GM12878 (cell line): ENCODE measurements around the gene ADAP1. TPM values are rescaled to one million over a fixed set of nuclear protein-coding genes. Genes with fewer than 3 reads are reported as not detected.

Experiments
- ATAC-seq: fragments of 200-7000 bp; cut with Tn5 transposase; 3 replicates; pipeline ENCODE4 v1.9.1; 2020; ENCODE audit warnings: mild to moderate bottlenecking, moderate library complexity
- BruUV-seq: library from RNA; stranded (reverse); fragments of 400-500 nt; replicated peaks from 2 replicates; lab custom pipeline; 2021; lab: Mats Ljungman, UMichigan
- CTCF ChIA-PET: fragments of 300-600 bp; sonication (Branson Sonifier 250); formaldehyde crosslinking; extraction: SDS; loops from one replicate; lab custom pipeline; 2021; ENCODE audit warnings: inconsistent platforms; lab: Yijun Ruan, JAX
- POLR2A ChIA-PET: fragments of 350-600 bp; formaldehyde crosslinking; extraction: SDS; loops from one replicate; lab custom pipeline; 2021; ENCODE audit warnings: inconsistent platforms; lab: Charles Lee
- RAD21 ChIA-PET: fragments of 300-600 bp; sonication (Branson Sonifier 250); formaldehyde crosslinking; loops from one replicate; lab custom pipeline; 2023; ENCODE audit warnings: antibody characterized with exemption; ENCODE audit not compliant: unreplicated experiment; lab: Charles Lee
- SMC1A ChIA-PET: fragments of 300-600 bp; sonication (Branson Sonifier 250); formaldehyde crosslinking; loops from one replicate; lab custom pipeline; 2023; ENCODE audit not compliant: unreplicated experiment, uncharacterized antibody; lab: Charles Lee
- DNase-seq: peaks from one replicate; pipeline ENCODE4 v3.0.0-alpha.2; 2011; ENCODE audit warnings: low read depth, low spot score
- FAIRE-seq: peaks from 3 replicates; lab custom pipeline; 2011; peaks lifted over from hg19 to GRCh38; lab: Jason Lieb, UNC
- H2AFZ ChIP-seq: 2 replicates; pipeline ENCODE4 v1.6.0; 2011; ENCODE audit warnings: low read depth, low read length, control low read depth; ENCODE audit not compliant: control insufficient read depth
- H3K27ac ChIP-seq: 2 replicates; pipeline ENCODE4 v1.5.1; 2011; ENCODE audit warnings: control low read depth; ENCODE audit not compliant: control insufficient read depth, insufficient read depth
- H3K27me3 ChIP-seq, 2 experiments: replicated peaks in 1 of 2; 2 replicates each; pipeline versions ENCODE4 v1.6.0 to v1.6.1; 2011; ENCODE audit warnings: low read length in 1 of 2; ENCODE audit not compliant: control insufficient read depth in 2 of 2, insufficient read depth in 2 of 2
- H3K36me3 ChIP-seq, 2 experiments: 2 replicates each; pipeline ENCODE4 v1.5.1; 2011; ENCODE audit warnings: low read length in 1 of 2; ENCODE audit not compliant: control insufficient read depth in 2 of 2, insufficient read depth in 2 of 2
- H3K4me1 ChIP-seq: 2 replicates; pipeline ENCODE4 v1.6.1; 2011; ENCODE audit warnings: mild to moderate bottlenecking, low read length, moderate library complexity, mixed read lengths; ENCODE audit not compliant: control insufficient read depth, insufficient read depth
- H3K4me2 ChIP-seq: 2 replicates; pipeline ENCODE4 v1.6.0; 2011; ENCODE audit warnings: control low read depth; ENCODE audit not compliant: control insufficient read depth, insufficient read depth
- H3K4me3 ChIP-seq: fragments of 200-600 bp; sonication (generic); 2 replicates; pipeline ENCODE4 v1.5.1; 2016
- H3K79me2 ChIP-seq: 2 replicates; pipeline ENCODE4 v1.6.0; 2011; ENCODE audit warnings: low read length; ENCODE audit not compliant: control insufficient read depth, insufficient read depth
- H3K9ac ChIP-seq: 2 replicates; pipeline ENCODE4 v1.8.0; 2011; ENCODE audit warnings: low read length, control low read depth, mixed read lengths; ENCODE audit not compliant: control insufficient read depth, insufficient read depth
- H3K9me3 ChIP-seq: replicated peaks from 3 replicates; pipeline ENCODE4 v1.5.1; 2011; ENCODE audit warnings: mild to moderate bottlenecking, low read length; ENCODE audit not compliant: control insufficient read depth, insufficient read depth
- H4K20me1 ChIP-seq: 2 replicates; pipeline ENCODE4 v1.6.0; 2011; ENCODE audit not compliant: control insufficient read depth, insufficient read depth
- CBX5 ChIP-seq: sonication (generic); IDR thresholded peaks from 2 replicates; pipeline ENCODE4 v1.6.1; 2016; ENCODE audit warnings: low read depth, moderate library complexity, mild to moderate bottlenecking, inconsistent platforms
- GATAD2B ChIP-seq: fragments of 450-650 bp; conservative IDR thresholded peaks from 2 replicates; pipeline ENCODE4 v1.6.1; 2017; ENCODE audit warnings: low read depth, mild to moderate bottlenecking, moderate library complexity
- IKZF1 ChIP-seq: fragments of 450-650 bp; conservative IDR thresholded peaks from 2 replicates; pipeline ENCODE4 v1.6.1; 2017; ENCODE audit warnings: antibody characterized with exemption, mild to moderate bottlenecking
- KAT2A ChIP-seq: conservative IDR thresholded peaks from 2 replicates; pipeline ENCODE4 v1.6.1; 2011; ENCODE audit warnings: low read depth, low read length; ENCODE audit not compliant: control insufficient read depth
- PAX5 ChIP-seq: IDR thresholded peaks from 2 replicates; pipeline ENCODE4 v1.6.1; 2011; ENCODE audit warnings: low read depth, low read length, borderline replicate concordance
- POLR2A ChIP-seq: IDR thresholded peaks from 2 replicates; pipeline ENCODE4 v1.6.1; 2011; ENCODE audit warnings: low read depth, mild to moderate bottlenecking, low read length
- POLR2AphosphoS2 ChIP-seq: IDR thresholded peaks from 2 replicates; pipeline ENCODE4 v1.6.1; 2011; ENCODE audit warnings: low read depth, mild to moderate bottlenecking, low read length, improper control_type of control experiment, moderate library complexity
- POLR2AphosphoS5 ChIP-seq: IDR thresholded peaks from 2 replicates; pipeline ENCODE4 v1.6.1; 2011; ENCODE audit warnings: mild to moderate bottlenecking, low read length, inconsistent platforms
- SIN3A ChIP-seq: IDR thresholded peaks from 2 replicates; pipeline ENCODE4 v1.6.1; 2012; ENCODE audit warnings: low read depth, low read length, improper control_type of control experiment
- SMAD1 ChIP-seq: fragments of 450-650 bp; IDR thresholded peaks from 2 replicates; pipeline ENCODE4 v1.6.1; 2018; ENCODE audit warnings: mild to moderate bottlenecking, low read depth; ENCODE audit not compliant: partially characterized antibody
- SREBF1 ChIP-seq: IDR thresholded peaks from 2 replicates; pipeline ENCODE4 v1.6.1; 2012; ENCODE audit warnings: mild to moderate bottlenecking, low read length
- STAT3 ChIP-seq: IDR thresholded peaks from 2 replicates; pipeline ENCODE4 v1.6.1; 2011; ENCODE audit warnings: low read depth, low read length, improper control_type of control experiment
- TBL1XR1 ChIP-seq: IDR thresholded peaks from 2 replicates; pipeline ENCODE4 v1.6.1; 2012; ENCODE audit warnings: low read depth, low read length, improper control_type of control experiment
- TCF3 ChIP-seq: IDR thresholded peaks from 2 replicates; pipeline ENCODE4 v1.6.1; 2012; ENCODE audit warnings: low read depth, mild to moderate bottlenecking, low read length, borderline replicate concordance; ENCODE audit not compliant: insufficient read depth
- ZBED1 ChIP-seq: IDR thresholded peaks from 2 replicates; pipeline ENCODE4 v1.6.1; 2016; ENCODE audit warnings: borderline replicate concordance
- WGBS: methylation state at CpG from one replicate; pipeline ENCODE4 v1.1.6; 2016; ENCODE audit warnings: low lambda C conversion rate; ENCODE audit not compliant: insufficient replicate concordance, insufficient coverage; ENCODE audit errors: missing lambda C conversion rate; 5-methylcytosine and 5-hydroxymethylcytosine counted together
- in situ Hi-C: fragments of 300-500 bp; cut with MboI; formaldehyde crosslinking; loops from 9 replicates; pipeline ENCODE4 v1.14.3; 2018; ENCODE audit warnings: mixed read lengths
- intact Hi-C: fragments of 100-400 bp; cut with micrococcal nuclease; formaldehyde crosslinking; loops from one replicate; pipeline ENCODE4 v1.14.2; 2022; ENCODE audit not compliant: unreplicated experiment
- polyA plus RNA-seq, 11 experiments: library from polyadenylated mRNA; depleted of rRNA in 4 of 11; unstranded in 6 of 11; stranded (reverse) in 5 of 11; fragments of >200 nt; fragmentation: Nextera tagmentation in 4 of 11; fragmentation: Illumina TruSeq in 1 of 11; extraction: Ambion mirVana in 4 of 11; extraction: Trizol in 1 of 11; gene quantifications; 1 replicate in 1 of 11; 2 replicates in 10 of 11; pipeline versions ENCODE4 v1.2.1 to v1.2.3, GENCODE V29; 2011 to 2016; ENCODE audit warnings: inconsistent platforms in 2 of 11, missing spikeins in 2 of 11, low read depth in 1 of 11
- total RNA-seq, 4 experiments: library from RNA; depleted of rRNA in 3 of 4; stranded (reverse); fragments of >200 nt in 3 of 4; fragmentation: Illumina TruSeq in 1 of 4; extraction: Trizol in 1 of 4; gene quantifications; 2 replicates each; pipeline versions ENCODE4 v1.2.1 to v1.2.3, GENCODE V29; 2013 to 2021
- TF ChIP-seq, protein P1 (sequence below): IDR thresholded peaks from 2 replicates; pipeline ENCODE4 v1.6.1; 2012; ENCODE audit warnings: low read depth, low read length, improper control_type of control experiment
- TF ChIP-seq, protein P2 (sequence below): fragments of 450-650 bp; IDR thresholded peaks from 2 replicates; pipeline ENCODE4 v1.6.1; 2016; ENCODE audit warnings: mild to moderate bottlenecking, moderate library complexity, borderline replicate concordance
- TF ChIP-seq, protein P3 (sequence below): IDR thresholded peaks from 2 replicates; pipeline ENCODE4 v1.6.1; 2012; ENCODE audit warnings: mild to moderate bottlenecking, low read depth, low read length

The ADAP1 gene
- total and polyA plus RNA-seq, 10 of the 15 experiments (the other 5 are each of a cell fraction or from before 2014, with no cell fraction given): 0.22 to 44.2 (median 22.0) TPM; not detected in 1

DNA sequence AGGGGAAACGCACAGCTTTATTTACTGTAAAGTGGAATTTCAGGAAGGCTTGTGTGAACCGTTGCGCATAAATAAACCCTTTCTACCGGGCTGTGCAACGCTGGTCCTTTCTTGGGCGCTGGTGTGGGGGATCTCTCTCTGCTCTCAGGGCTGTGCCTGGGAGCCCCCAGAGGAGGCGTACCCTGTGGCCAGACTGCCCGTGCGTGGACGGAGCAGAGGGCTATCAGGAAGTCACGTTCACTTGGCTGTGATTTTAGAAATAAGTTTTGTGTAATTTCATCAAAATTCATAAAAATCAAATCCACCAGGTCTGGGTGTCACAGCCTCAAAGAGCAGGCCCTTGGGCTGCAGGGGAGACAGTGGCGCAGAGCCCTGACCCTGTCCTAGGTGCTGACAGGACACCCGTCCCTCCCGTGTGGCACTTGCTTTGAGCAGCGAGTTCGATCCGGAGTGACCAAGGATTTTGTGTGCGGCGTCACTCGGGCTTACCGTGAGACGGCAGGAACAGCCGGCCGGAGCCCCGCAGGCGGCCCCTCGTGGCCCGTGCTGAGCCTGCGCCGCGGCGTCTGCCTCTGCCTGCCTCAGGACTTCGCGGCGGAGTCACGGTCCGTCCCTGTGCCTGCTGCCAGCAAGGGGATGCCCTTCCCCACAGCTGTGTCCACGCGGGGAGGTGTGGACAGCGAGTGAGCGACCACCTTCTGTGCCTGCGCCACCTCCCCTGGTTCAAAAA is 58.0 kb downstream of the ADAP1 start:
- DNase-seq: no peak
- TF ChIP-seq POLR2A: peak; percentile 55
- TF ChIP-seq PAX5: no peak
- TF ChIP-seq, protein P1, sequence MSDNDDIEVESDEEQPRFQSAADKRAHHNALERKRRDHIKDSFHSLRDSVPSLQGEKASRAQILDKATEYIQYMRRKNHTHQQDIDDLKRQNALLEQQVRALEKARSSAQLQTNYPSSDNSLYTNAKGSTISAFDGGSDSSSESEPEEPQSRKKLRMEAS: no peak
- no peak for TF ChIP-seq GATAD2B
- TF ChIP-seq ZBED1: no peak
- TF ChIP-seq POLR2AphosphoS2: 0 out of 2 replicates have a peak, but pooled peaks have one; percentile 23
- TF ChIP-seq SIN3A: no peak
- no peak for TF ChIP-seq CBX5
- no peak for TF ChIP-seq KAT2A
- TF ChIP-seq STAT3: no peak
- TF ChIP-seq IKZF1: no peak
- TF ChIP-seq, protein P2, sequence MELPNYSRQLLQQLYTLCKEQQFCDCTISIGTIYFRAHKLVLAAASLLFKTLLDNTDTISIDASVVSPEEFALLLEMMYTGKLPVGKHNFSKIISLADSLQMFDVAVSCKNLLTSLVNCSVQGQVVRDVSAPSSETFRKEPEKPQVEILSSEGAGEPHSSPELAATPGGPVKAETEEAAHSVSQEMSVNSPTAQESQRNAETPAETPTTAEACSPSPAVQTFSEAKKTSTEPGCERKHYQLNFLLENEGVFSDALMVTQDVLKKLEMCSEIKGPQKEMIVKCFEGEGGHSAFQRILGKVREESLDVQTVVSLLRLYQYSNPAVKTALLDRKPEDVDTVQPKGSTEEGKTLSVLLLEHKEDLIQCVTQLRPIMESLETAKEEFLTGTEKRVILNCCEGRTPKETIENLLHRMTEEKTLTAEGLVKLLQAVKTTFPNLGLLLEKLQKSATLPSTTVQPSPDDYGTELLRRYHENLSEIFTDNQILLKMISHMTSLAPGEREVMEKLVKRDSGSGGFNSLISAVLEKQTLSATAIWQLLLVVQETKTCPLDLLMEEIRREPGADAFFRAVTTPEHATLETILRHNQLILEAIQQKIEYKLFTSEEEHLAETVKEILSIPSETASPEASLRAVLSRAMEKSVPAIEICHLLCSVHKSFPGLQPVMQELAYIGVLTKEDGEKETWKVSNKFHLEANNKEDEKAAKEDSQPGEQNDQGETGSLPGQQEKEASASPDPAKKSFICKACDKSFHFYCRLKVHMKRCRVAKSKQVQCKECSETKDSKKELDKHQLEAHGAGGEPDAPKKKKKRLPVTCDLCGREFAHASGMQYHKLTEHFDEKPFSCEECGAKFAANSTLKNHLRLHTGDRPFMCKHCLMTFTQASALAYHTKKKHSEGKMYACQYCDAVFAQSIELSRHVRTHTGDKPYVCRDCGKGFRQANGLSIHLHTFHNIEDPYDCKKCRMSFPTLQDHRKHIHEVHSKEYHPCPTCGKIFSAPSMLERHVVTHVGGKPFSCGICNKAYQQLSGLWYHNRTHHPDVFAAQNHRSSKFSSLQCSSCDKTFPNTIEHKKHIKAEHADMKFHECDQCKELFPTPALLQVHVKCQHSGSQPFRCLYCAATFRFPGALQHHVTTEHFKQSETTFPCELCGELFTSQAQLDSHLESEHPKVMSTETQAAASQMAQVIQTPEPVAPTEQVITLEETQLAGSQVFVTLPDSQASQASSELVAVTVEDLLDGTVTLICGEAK: no peak
- no peak for TF ChIP-seq TBL1XR1
- TF ChIP-seq TCF3: no peak
- TF ChIP-seq, protein P3, sequence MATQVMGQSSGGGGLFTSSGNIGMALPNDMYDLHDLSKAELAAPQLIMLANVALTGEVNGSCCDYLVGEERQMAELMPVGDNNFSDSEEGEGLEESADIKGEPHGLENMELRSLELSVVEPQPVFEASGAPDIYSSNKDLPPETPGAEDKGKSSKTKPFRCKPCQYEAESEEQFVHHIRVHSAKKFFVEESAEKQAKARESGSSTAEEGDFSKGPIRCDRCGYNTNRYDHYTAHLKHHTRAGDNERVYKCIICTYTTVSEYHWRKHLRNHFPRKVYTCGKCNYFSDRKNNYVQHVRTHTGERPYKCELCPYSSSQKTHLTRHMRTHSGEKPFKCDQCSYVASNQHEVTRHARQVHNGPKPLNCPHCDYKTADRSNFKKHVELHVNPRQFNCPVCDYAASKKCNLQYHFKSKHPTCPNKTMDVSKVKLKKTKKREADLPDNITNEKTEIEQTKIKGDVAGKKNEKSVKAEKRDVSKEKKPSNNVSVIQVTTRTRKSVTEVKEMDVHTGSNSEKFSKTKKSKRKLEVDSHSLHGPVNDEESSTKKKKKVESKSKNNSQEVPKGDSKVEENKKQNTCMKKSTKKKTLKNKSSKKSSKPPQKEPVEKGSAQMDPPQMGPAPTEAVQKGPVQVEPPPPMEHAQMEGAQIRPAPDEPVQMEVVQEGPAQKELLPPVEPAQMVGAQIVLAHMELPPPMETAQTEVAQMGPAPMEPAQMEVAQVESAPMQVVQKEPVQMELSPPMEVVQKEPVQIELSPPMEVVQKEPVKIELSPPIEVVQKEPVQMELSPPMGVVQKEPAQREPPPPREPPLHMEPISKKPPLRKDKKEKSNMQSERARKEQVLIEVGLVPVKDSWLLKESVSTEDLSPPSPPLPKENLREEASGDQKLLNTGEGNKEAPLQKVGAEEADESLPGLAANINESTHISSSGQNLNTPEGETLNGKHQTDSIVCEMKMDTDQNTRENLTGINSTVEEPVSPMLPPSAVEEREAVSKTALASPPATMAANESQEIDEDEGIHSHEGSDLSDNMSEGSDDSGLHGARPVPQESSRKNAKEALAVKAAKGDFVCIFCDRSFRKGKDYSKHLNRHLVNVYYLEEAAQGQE: peak; percentile 51; the same call in 1 of the 2 replicates
- TF ChIP-seq SREBF1: no peak
- TF ChIP-seq POLR2AphosphoS5: no peak; the same call in 1 of the 2 replicates
- no peak for TF ChIP-seq SMAD1
- TF ChIP-seq, all 136 proteins: peak for 3
- H3K9me3 ChIP-seq: no peaks in the 10 kb centered on the region; the same call in 2 of the 3 replicates
- ChIA-PET RAD21 (no interaction called here), POLR2A (interaction anchor here (0.6 kb wide), 1 partner anchor 593 kb away, joined by 3 read pairs; no protein-coding TSS in a partner anchor), CTCF (no interaction called here), SMC1A (no interaction called here)
- H3K36me3 ChIP-seq: peaks cover 2 to 60% of the 10 kb centered on the region in 2 experiments; a peak in 3 of 4 replicates
- no peaks in the 10 kb centered on the region for H3K27me3 ChIP-seq
- no peak overlapping the region for H3K27ac ChIP-seq
- intact Hi-C loops: no loop called here
- 96% methylated on average over 40 of the region's 42 CpGs for WGBS
- no peak for ATAC-seq
- no peaks in the 10 kb centered on the region for H3K4me1 ChIP-seq
- FAIRE-seq: no peak
- H3K4me3 ChIP-seq: no peak overlapping the region
- H3K9ac ChIP-seq: no peak overlapping the region
- H2AFZ ChIP-seq: no peak overlapping the region
- no peak overlapping the region for H3K4me2 ChIP-seq
- in situ Hi-C loops: no loop called here
- BruUV-seq: no TSS peak
- H3K79me2 ChIP-seq: no peaks in the 10 kb centered on the region
- H4K20me1 ChIP-seq: no peaks in the 10 kb centered on the region
